Measurements from ENCODE around the gene SMIM28. TPM values are rescaled to one million over a fixed set of nuclear protein-coding genes. Genes with fewer than 3 reads are reported as not detected.

Gene SMIM28
- total RNA-seq, 4 donors from 2014 or later = not detected

Small RNAs within 50 kb of the gene (small RNA-seq; reads per million reads assigned to genes)
- gene AL031003.1 = not detected

Other genes with a start within 250 kb of the SMIM28 start
- gene ARFGEF3, start 216.0 kb upstream of the SMIM28 start, total RNA-seq = 1 to 10 TPM; 1.0 to 6.2 (median 2.3) TPM
- not detected for gene PBOV1, start 159.4 kb upstream of the SMIM28 start, total RNA-seq
- 100 to 1,000 TPM; 119 to 797 (median 222) TPM for gene HEBP2, start 26.3 kb downstream of the SMIM28 start, total RNA-seq
- 10 to 100 TPM in 3 of 4 donors, 1 to 10 TPM in 1; 5.4 to 24.3 (median 22.2) TPM for gene NHSL1, start 121.6 kb downstream of the SMIM28 start, total RNA-seq

Data from subcutaneous adipose tissue (tissue), 4 donors.